KOPT-K1 (cell line): Measurements from ENCODE around the gene HOXA11.

Experiments
- H3K27ac ChIP-seq: fragments of 200-600 bp; sonication (generic); 2 replicates; pipeline ENCODE4 v1.5.1; 2016; ENCODE audit warnings: antibody characterized with exemption, mild to moderate bottlenecking, low read depth, low read length; ENCODE audit not compliant: poor library complexity, severe bottlenecking
- H3K36me3 ChIP-seq: fragments of 200-600 bp; sonication (generic); 2 replicates; pipeline ENCODE4 v1.5.1; 2017; ENCODE audit warnings: antibody characterized with exemption, mild to moderate bottlenecking, low read length, moderate library complexity; ENCODE audit not compliant: insufficient read depth
- H3K9me3 ChIP-seq: fragments of 200-600 bp; sonication (generic); 2 replicates; pipeline ENCODE4 v1.5.1; 2017; ENCODE audit warnings: antibody characterized with exemption, low read length, mild to moderate bottlenecking; ENCODE audit not compliant: insufficient read depth, poor library complexity, severe bottlenecking

The HOXA11 gene

GRCh38 chr7:27172315-27172774 is 12.7 kb downstream of the HOXA11 start:
- Histone ChIP-seq H3K27ac (no peak overlapping the region), H3K36me3 (no peaks in the 10 kb centered on the region), H3K9me3 (peaks cover 8% of the 10 kb centered on the region)

DNA sequence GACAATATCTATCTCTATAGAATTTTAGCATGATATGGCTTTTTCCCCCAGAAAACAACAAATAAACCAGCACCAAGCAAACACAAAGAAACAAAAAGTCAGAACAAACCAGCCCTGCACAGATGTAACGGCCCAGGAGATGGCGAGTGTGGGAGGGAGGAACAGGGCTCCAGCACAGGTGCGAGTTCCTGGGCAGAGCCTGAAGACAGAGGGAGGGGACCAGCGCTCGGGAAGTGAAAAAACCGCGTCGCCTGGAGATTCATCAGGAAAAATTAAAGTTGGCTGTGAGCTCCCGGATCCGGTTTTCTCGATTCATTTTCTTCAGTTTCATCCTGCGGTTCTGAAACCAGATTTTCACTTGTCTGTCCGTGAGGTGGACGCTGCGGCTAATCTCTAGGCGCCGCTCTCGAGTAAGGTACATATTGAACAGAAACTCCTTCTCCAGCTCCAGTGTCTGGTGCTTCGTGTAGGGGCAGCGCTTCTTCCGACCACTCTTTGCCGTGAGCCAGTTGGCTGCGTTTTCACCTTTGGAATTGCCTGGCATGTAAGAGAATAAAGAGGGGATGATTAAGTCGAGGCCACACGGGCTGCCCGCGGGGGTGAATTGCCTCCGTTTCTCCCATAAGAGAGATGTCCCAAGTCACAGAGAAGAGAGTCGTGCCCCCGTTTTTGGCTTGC is 13.3 kb downstream of the HOXA11 start:
- no peaks in the 10 kb centered on the region for H3K36me3 ChIP-seq
- no peak overlapping the region for H3K27ac ChIP-seq
- peaks cover 8% of the 10 kb centered on the region for H3K9me3 ChIP-seq

DNA sequence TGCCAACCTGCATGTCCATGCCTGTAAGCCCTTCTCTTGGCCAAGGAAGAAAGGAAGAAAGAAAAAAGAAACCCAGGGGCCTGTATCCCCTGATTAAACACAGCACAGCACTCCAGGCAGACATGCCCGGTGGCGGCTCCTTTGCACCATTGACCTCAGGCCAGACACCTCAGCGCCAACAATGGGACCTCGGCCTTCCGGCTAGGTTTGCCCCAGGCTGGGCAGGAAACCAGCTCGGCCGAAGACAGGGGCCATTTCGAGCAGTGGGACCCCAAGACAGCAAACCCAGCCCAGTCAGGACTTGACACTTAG is 13.8 kb downstream of the HOXA11 start:
- Histone ChIP-seq H3K36me3 (no peaks in the 10 kb centered on the region), H3K9me3 (peaks cover 8% of the 10 kb centered on the region), H3K27ac (no peak overlapping the region)

DNA sequence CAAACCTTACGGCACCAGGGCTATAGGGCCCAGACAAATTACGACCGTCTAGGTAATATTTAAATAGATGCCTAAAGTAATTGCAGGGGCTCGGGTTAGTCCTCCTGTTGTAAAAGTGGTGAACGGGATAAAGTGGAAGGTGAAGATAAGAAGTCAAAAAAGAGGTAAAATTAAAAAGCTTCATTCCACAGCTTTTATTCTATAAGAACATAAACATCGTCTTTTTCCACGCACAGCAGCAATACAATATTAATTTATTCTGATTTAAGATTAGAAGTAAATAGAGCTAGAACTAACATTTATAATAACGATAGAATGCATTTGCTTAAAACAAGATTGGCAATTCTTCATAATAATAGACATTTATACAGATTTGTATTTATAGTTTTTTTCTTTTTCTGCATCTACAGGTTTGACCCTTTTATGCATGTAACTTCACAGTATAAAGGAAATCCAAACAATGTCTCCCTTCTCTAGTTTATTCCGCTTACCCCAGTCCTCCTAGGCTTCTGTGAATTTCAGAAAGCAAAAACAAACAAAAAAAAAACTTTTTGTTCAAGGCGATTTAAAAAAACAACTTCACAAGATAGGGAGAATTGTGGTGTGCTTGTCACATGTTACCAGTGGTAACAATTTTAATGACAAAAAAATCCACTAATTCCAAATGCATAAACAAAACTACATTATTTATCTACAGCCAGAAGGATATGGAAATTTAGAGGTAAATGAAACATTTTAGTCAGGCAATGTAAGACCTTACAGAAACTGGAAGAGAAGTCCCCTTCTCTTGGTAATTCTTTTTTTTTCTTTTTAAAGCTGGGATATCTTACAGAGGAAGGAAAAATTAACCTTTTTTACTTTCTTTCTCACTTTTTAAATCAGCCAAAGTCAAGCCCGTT is 14.4 kb downstream of the HOXA11 start:
- Histone ChIP-seq H3K27ac (no peak overlapping the region), H3K9me3 (peaks cover 8% of the 10 kb centered on the region), H3K36me3 (no peaks in the 10 kb centered on the region)

DNA sequence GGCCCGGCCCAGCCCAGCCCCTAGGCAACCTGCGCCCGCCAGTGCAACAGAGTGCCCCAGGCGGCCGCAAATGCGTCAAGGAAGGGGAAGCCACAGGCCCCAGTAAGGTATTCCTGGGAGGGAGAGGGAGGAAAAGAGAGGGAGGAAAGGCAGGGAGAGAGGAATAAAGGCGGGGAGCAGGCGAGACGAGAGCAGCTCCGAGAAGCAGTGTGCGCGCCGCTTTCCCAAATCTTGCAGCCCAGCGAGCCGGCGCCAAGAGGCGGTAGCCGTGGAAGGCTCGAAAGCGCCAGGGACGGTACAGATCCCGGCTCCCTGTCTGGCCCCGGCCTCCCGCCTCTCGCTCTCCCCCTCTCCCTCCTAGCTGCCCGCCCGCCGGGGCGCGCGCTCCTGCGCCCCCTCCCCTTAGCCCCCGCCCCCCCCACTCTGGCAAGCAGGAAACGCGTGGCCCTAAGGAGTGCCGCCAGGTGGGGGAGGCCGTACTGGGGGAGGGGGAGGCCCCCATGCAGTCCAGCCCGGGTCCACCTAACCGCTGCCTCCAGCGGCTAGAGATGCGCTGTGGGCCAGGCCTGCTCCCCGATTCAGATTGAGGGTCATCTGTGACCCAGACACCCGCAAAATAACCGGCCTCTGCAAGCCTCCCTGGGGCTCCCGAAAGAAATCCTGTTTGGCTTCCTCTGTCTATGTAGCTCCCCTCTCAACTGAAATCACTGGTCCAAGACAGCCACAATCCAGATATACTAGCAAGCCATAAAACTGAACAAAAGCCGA is 15.2 kb downstream of the HOXA11 start:
- H3K36me3 ChIP-seq: no peaks in the 10 kb centered on the region
- peaks cover 8% of the 10 kb centered on the region for H3K9me3 ChIP-seq
- no peak overlapping the region for H3K27ac ChIP-seq

DNA sequence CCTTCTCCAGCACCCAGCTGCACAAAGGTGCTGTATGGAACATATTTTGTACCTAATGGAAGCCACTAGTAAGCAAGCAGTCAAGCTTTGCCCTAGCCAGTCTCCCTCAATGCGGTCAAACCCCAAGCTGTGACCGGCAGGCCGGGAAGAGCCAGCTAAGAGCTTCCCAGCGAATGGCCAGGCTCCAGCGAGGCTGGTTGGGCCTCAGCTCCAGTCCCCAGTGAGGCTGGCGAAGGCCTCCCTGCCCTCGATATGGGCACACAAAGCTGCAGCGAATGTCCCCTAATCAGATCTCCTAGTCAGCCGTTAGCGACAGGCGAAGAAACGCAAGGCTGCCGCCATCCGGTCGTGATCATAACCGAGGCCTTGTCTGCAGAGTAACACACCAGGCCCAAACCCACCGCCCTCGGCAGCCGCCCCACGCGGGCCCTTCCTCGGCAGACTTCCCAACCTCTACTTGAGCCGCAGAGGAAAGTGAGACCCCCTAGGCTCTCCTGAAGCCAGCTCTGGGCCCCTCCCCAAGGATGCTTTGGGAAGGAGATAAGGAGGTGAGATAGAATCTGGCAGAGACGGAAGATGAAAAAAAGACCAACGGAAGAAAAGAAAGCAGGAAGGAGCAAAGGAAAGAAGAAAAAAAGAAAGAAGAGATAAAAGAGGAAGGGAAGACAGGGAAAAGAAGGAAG is 16.6 kb downstream of the HOXA11 start:
- H3K27ac ChIP-seq: no peak overlapping the region
- H3K36me3 ChIP-seq: no peaks in the 10 kb centered on the region
- no peaks in the 10 kb centered on the region for H3K9me3 ChIP-seq

GRCh38 chr7:27167916-27168264 is 17.1 kb downstream of the HOXA11 start:
- H3K36me3 ChIP-seq: no peaks in the 10 kb centered on the region
- H3K27ac ChIP-seq: no peak overlapping the region
- H3K9me3 ChIP-seq: no peaks in the 10 kb centered on the region

GRCh38 chr7:27166531-27167505 is 18.2 kb downstream of the HOXA11 start:
- H3K27ac ChIP-seq: no peak overlapping the region
- no peaks in the 10 kb centered on the region for H3K9me3 ChIP-seq
- H3K36me3 ChIP-seq: no peaks in the 10 kb centered on the region

DNA sequence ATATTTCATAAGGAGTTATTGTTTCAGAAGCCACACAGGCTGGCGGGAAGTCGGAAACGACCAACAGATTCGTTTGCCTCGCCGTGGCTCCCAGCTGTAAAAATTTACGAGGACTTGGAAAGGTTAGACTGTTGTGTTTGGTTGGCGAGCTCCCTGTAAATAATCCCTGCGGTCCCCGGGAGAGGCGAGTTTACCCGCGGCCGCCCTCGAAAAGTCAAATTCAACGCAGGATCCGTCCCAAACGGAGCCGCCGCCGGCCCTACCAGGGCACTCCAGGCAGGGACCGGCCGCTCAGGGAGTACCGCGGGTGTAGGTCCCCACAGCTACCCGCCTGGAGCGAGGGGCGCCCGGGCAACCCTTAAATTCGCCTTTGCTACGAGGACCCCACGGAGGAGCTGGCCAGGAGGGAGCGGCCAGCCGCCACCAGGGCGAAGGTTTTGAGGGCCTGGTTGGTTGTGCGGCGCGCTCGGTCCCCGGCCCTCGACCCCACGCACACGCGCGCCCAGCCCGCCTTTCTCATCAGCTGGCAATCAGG is 19.0 kb downstream of the HOXA11 start:
- no peaks in the 10 kb centered on the region for H3K36me3 ChIP-seq
- no peak overlapping the region for H3K27ac ChIP-seq
- H3K9me3 ChIP-seq: no peaks in the 10 kb centered on the region

DNA sequence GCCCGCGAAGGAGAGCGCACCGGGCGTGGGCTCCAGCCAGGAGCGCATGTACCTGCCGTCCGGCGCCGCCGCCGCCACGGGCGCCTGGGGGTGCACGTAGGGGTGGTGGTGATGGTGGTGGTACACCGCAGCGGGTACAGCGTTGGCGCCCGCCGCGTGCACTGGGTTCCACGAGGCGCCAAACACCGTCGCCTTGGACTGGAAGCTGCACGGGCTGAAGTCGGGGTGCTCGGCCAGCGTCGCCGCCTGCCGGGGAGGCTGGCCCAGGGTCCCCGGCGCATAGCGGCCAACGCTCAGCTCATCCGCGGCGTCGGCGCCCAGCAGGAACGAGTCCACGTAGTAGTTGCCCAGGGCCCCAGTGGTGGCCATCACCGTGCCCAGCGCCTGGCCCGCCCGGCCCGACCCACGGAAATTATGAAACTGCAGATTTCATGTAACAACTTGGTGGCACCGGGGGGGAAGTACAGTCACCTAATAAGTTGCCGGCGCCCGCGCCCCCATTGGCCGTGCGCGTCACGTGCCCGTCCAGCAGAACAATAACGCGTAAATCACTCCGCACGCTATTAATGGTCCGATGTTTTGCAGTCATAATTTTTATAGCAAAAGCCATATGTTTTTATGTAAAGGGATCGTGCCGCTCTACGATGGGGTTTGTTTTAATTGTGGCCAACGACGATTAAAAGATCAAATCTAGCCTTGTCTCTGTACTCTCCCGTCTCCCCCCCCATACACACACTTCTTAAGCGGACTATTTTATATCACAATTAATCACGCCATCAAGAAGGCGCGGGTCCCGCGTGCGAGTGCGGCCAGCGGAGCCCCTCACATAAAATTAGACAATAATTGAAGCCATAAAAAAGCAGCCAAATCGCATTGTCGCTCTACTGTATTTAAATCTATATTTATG is 19.7 kb downstream of the HOXA11 start, which contains the start of gene HOXA9:
HOXA9 (minus strand) TSS at position 449 of the 907 bp plus-strand sequence; CDS start at position 369, 80 bp downstream.
- no peaks in the 10 kb centered on the region for H3K36me3 ChIP-seq
- no peak within 1 kb of the TSS for H3K27ac ChIP-seq
- H3K9me3 ChIP-seq: no peaks in the 10 kb centered on the region

DNA sequence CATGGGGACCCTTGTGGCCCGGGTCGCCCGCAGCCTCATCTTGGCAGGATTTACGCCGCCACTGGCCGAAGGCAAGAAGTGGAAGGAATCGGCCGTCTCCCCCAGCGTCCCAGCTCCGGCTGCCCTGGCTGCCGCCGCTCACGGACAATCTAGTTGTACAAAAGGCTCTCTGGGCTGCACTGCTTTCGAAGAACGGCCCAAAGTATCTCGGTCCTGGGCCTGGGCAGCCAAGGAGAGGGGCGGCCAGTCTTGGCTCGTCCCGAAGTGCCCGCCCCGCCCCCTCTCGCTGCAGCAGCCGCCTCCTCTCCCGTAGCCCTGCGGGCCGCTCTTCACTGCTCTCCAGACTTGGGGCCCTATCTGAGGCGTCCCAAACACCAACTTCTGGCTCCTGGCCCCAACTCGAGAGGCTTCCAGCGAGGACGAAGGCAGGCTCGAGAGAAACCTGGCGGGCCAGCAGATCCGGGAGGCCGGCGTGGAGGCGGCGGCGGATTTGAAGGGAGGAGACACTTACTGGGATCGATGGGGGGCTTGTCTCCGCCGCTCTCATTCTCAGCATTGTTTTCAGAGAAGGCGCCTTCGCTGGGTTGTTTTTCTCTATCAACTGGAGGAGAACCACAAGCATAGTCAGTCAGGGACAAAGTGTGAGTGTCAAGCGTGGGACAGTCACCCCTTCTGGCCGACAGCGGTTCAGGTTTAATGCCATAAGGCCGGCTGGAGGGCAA is 20.5 kb downstream of the HOXA11 start:
- no peaks in the 10 kb centered on the region for H3K9me3 ChIP-seq
- H3K27ac ChIP-seq: no peak overlapping the region
- no peaks in the 10 kb centered on the region for H3K36me3 ChIP-seq

- H3K27ac ChIP-seq: no peak overlapping the region
Observed at GRCh38 chr7:27164045-27164366, 21.0 kb downstream of the HOXA11 start.

More at GRCh38 chr7:27164045-27164366, 21.0 kb downstream of the HOXA11 start:
- Histone ChIP-seq H3K36me3 (no peaks in the 10 kb centered on the region), H3K9me3 (no peaks in the 10 kb centered on the region)
